Kidney (tissue), 14 donors: ENCODE results near the gene OLA1. TPM values are rescaled to one million over a fixed set of nuclear protein-coding genes. Genes with fewer than 3 reads are reported as not detected.

Source experiments
- DNase-seq, 5 donors: peaks; one replicate each; pipeline ENCODE4 v3.0.0-alpha.2; 2013 to 2020
- FAIRE-seq: peaks from 2 replicates; lab custom pipeline; 2012; peaks lifted over from hg19 to GRCh38; lab: Jason Lieb, UNC
- H3K27ac ChIP-seq, 2 donors: one replicate each; pipeline ENCODE4 v1.7.0; 2013; ENCODE audit warnings: low read depth in 2 of 2, low read length in 2 of 2, inconsistent platforms in 1 of 2
- H3K27me3 ChIP-seq: one replicate; pipeline ENCODE4 v1.7.1; 2013; ENCODE audit warnings: low read length, inconsistent platforms; ENCODE audit not compliant: control insufficient read depth, insufficient read depth
- H3K36me3 ChIP-seq, 3 donors: one replicate each; pipeline versions ENCODE4 v1.7.0 to v1.7.1; 2013; ENCODE audit warnings: low read length in 3 of 3, control low read depth in 1 of 3, inconsistent platforms in 1 of 3; ENCODE audit not compliant: insufficient read depth in 3 of 3, control insufficient read depth in 2 of 3
- H3K4me1 ChIP-seq, 3 donors: one replicate each; pipeline versions ENCODE4 v1.7.0 to v1.7.1; 2013; ENCODE audit warnings: low read length in 3 of 3, inconsistent platforms in 1 of 3, low read depth in 1 of 3; ENCODE audit not compliant: control insufficient read depth in 2 of 3, insufficient read depth in 2 of 3
- H3K4me3 ChIP-seq, 3 donors: one replicate each; pipeline versions ENCODE4 v1.7.0 to v1.8.1; 2013; ENCODE audit warnings: low read length in 3 of 3, control low read depth in 1 of 3, inconsistent platforms in 1 of 3
- H3K9ac ChIP-seq, 3 donors: one replicate each; pipeline versions ENCODE4 v1.7.0 to v1.7.1; 2013; ENCODE audit warnings: low read length in 3 of 3, control low read depth in 1 of 3, inconsistent platforms in 1 of 3
- H3K9me3 ChIP-seq, 3 donors: one replicate each; pipeline versions ENCODE4 v1.7.0 to v1.7.1; 2013; ENCODE audit warnings: low read length in 3 of 3, control low read depth in 1 of 3, inconsistent platforms in 1 of 3; ENCODE audit not compliant: control insufficient read depth in 2 of 3, insufficient read depth in 1 of 3
- CTCF ChIP-seq: IDR thresholded peaks from 3 replicates; pipeline ENCODE4 v1.5.1; 2012; ENCODE audit warnings: mild to moderate bottlenecking, moderate library complexity, borderline replicate concordance; ENCODE audit not compliant: insufficient read depth; ENCODE audit errors: extremely low read depth
- intact Hi-C: fragments of 100-400 bp; cut with DNase I; formaldehyde crosslinking; loops from one replicate; pipeline ENCODE4 v1.11.1; 2022
- polyA plus RNA-seq: library from polyadenylated mRNA; stranded (reverse); fragments of 350-450 nt; fragmentation: Illumina TruSeq; extraction: RNeasy Lipid Tissue Mini Kit (QIAGEN cat#74804); gene quantifications from one replicate; pipeline ENCODE4 v1.2.3, GENCODE V29; 2014; ENCODE audit warnings: low read depth, low replicate concordance; ENCODE audit not compliant: insufficient read depth
- total RNA-seq: library from RNA; stranded (reverse); fragmentation: NEBNext Ultra II Directional; extraction: Animal tissue kit (Norgen Biotek cat#: 25700); gene quantifications from one replicate; pipeline ENCODE4 v1.2.1, GENCODE V29; 2021
- donor health status: control.
- donor health status: control.
- donor health status: control.
- donor health status: control.
- donor health status: control.
- donor health status: DM: yes; HTN: yes; CAD: no.
- donor health status: Normal renal cell carcinoma (clear cell type).

OLA1 gene
- total and polyA plus RNA-seq, 2 donors from 2014 or later = 64.2 to 90.0 TPM

- FAIRE-seq = no peak
- Histone ChIP-seq H3K36me3 (no peaks in the 10 kb centered on the region), H3K27ac (no peak overlapping the region), H3K9me3 (no peaks in the 10 kb centered on the region), H3K9ac (no peak overlapping the region), H3K4me1 (no peaks in the 10 kb centered on the region), H3K4me3 (no peak overlapping the region), H3K27me3 (no peaks in the 10 kb centered on the region)
- no peak for DNase-seq
- intact Hi-C loops = no loop called here
- no peak for TF ChIP-seq CTCF
Observed at GRCh38 chr2:174266288-174266687, 18.0 kb upstream of the OLA1 start.

GRCh38 chr2:174263997-174264396 lies 15.7 kb upstream of the OLA1 start:
- no peak for TF ChIP-seq CTCF
- no peaks in the 10 kb centered on the region for H3K27me3 ChIP-seq
- no peak for FAIRE-seq
- no peaks in the 10 kb centered on the region for H3K9me3 ChIP-seq
- intact Hi-C loops = no loop called here
- no peaks in the 10 kb centered on the region for H3K36me3 ChIP-seq
- H3K9ac ChIP-seq = no peak overlapping the region
- no peak for DNase-seq
- H3K27ac ChIP-seq = no peak overlapping the region
- H3K4me1 ChIP-seq = no peaks in the 10 kb centered on the region
- no peak overlapping the region for H3K4me3 ChIP-seq

- intact Hi-C loops = no loop called here
- Histone ChIP-seq H3K4me1 (no peaks in the 10 kb centered on the region), H3K9ac (no peak overlapping the region), H3K36me3 (no peaks in the 10 kb centered on the region), H3K27ac (no peak overlapping the region), H3K27me3 (no peaks in the 10 kb centered on the region), H3K9me3 (no peaks in the 10 kb centered on the region), H3K4me3 (no peak overlapping the region)
- DNase-seq (peak in 2 of 5 donors; percentile 32 to 75), FAIRE-seq (no peak)
- no peak for TF ChIP-seq CTCF
Observed at GRCh38 chr2:174259981-174260380, 11.6 kb upstream of the OLA1 start.

GRCh38 chr2:174254267-174254666 lies 5.9 kb upstream of the OLA1 start:
- no peak for FAIRE-seq
- no peak for TF ChIP-seq CTCF
- intact Hi-C loops = no loop called here
- H3K4me1 ChIP-seq = no peaks in the 10 kb centered on the region
- no peak overlapping the region for H3K9ac ChIP-seq
- no peaks in the 10 kb centered on the region for H3K36me3 ChIP-seq
- H3K27me3 ChIP-seq = no peaks in the 10 kb centered on the region
- no peak overlapping the region for H3K4me3 ChIP-seq
- H3K27ac ChIP-seq = no peak overlapping the region
- no peak for DNase-seq
- H3K9me3 ChIP-seq = no peaks in the 10 kb centered on the region
